Stimulated activated CD8-positive, alpha-beta memory T cell treated with anti-CD3 and anti-CD28 coated beads, Interleukin-4, amount 100 ng/mL, for 24 hours (primary cell): ENCODE data around the gene EVL.
A peak's percentile ranks its signal among the peaks of the same experiment; 100 is the strongest.

Experiments used
- DNase-seq: peaks from one replicate; pipeline ENCODE4 v3.0.0-alpha.2; 2020; ENCODE audit warnings: low read depth

The EVL gene

GRCh38 chr14:100066962-100067361 lies 1.7 kb downstream of the EVL start:
- DNase-seq = no peak

- DNase-seq = no peak
These were observed 2.3 kb downstream of the EVL start for GRCh38 chr14:100067481-100067880.

GRCh38 chr14:100067971-100068959 lies 3.0 kb downstream of the EVL start:
- peak; percentile 78 for DNase-seq

- DNase-seq = no peak
These were observed 4.1 kb downstream of the EVL start for GRCh38 chr14:100069161-100069800.

GRCh38 chr14:100070310-100070709 lies 5.1 kb downstream of the EVL start:
- DNase-seq = no peak

GRCh38 chr14:100071545-100071944 lies 6.3 kb downstream of the EVL start:
- DNase-seq = no peak

GRCh38 chr14:100072783-100073346 lies 7.6 kb downstream of the EVL start:
- DNase-seq = no peak

- no peak for DNase-seq
These were observed 8.6 kb downstream of the EVL start for GRCh38 chr14:100073576-100074430.

- no peak for DNase-seq
These were observed 9.3 kb downstream of the EVL start for GRCh38 chr14:100074431-100075100.

GRCh38 chr14:100075681-100076080 lies 10.5 kb downstream of the EVL start:
- no peak for DNase-seq

- no peak for DNase-seq
These were observed 10.9 kb downstream of the EVL start for GRCh38 chr14:100076133-100076532.

- DNase-seq = no peak
These were observed 11.4 kb downstream of the EVL start for GRCh38 chr14:100076606-100077005.

GRCh38 chr14:100077441-100077840 lies 12.2 kb downstream of the EVL start:
- DNase-seq = no peak

- DNase-seq = no peak
These were observed 13.1 kb downstream of the EVL start for GRCh38 chr14:100078216-100078803.

- DNase-seq = peak; percentile 71
These were observed 13.9 kb downstream of the EVL start for GRCh38 chr14:100078997-100079725.

- no peak for DNase-seq
These were observed 14.4 kb downstream of the EVL start for GRCh38 chr14:100079726-100080005.

GRCh38 chr14:100080206-100080605 lies 15.0 kb downstream of the EVL start:
- no peak for DNase-seq

GRCh38 chr14:100081997-100082625 lies 16.9 kb downstream of the EVL start:
- no peak for DNase-seq

GRCh38 chr14:100082723-100083122 lies 17.5 kb downstream of the EVL start:
- no peak for DNase-seq

- no peak for DNase-seq
These were observed 18.5 kb downstream of the EVL start for GRCh38 chr14:100083706-100084105.
